SU-DHL-6 (cell line): ENCODE results near the gene YES1.

Experiments used
- EZH2phosphoT487 ChIP-seq: fragments of 200-600 bp; sonication (generic), shearing (Covaris generic); conservative IDR thresholded peaks from 2 replicates; pipeline ENCODE4 v1.6.1; 2018; ENCODE audit warnings: mild to moderate bottlenecking, antibody characterized with exemption, low read length, moderate library complexity, mixed read lengths
- TF ChIP-seq, protein P1 (sequence below): fragments of 200-600 bp; sonication (generic); IDR thresholded peaks from one replicate; pipeline ENCODE4 v1.5.1; 2017; ENCODE audit warnings: antibody characterized with exemption, mild to moderate bottlenecking, low read length, moderate library complexity; ENCODE audit not compliant: insufficient read depth, poor library complexity, severe bottlenecking

DNA sequence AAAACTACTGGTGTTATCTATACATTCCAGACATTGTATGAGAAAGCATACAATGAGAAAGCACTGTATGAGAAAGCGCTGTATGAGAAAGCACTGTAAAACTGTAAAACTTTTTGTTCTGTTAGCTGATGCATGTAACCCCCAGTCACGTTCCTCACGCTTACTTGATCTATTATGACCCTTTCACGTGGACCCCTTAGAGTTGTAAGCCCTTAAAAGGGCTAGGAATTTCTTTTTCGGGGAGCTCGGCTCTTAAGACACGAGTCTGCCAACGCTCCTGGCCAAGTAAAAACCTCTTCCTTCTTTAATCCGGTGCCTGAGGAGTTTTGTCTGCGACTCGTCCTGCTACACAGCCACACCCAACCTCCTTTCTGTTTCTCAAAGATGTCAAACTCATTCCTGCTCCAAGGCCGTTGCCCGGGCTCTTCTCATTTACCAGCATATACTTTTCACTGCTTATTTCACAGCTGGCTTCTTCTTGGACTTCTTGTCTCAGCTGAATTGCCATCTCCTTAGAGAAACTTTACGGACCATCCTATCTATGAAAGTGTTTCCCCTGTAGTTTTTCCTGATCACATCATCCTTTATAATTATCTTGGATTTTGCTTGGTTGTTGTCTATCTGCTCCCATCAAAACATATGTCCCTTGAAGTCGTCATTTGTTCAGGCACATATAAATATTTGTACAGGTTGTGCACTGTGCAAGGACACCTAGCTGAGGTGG lies 29.8 kb upstream of the YES1 start:
- TF ChIP-seq, protein P1, sequence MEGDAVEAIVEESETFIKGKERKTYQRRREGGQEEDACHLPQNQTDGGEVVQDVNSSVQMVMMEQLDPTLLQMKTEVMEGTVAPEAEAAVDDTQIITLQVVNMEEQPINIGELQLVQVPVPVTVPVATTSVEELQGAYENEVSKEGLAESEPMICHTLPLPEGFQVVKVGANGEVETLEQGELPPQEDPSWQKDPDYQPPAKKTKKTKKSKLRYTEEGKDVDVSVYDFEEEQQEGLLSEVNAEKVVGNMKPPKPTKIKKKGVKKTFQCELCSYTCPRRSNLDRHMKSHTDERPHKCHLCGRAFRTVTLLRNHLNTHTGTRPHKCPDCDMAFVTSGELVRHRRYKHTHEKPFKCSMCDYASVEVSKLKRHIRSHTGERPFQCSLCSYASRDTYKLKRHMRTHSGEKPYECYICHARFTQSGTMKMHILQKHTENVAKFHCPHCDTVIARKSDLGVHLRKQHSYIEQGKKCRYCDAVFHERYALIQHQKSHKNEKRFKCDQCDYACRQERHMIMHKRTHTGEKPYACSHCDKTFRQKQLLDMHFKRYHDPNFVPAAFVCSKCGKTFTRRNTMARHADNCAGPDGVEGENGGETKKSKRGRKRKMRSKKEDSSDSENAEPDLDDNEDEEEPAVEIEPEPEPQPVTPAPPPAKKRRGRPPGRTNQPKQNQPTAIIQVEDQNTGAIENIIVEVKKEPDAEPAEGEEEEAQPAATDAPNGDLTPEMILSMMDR: no peak
- TF ChIP-seq EZH2phosphoT487: no peak
